ENCODE results near the gene PI4KA.

DNA sequence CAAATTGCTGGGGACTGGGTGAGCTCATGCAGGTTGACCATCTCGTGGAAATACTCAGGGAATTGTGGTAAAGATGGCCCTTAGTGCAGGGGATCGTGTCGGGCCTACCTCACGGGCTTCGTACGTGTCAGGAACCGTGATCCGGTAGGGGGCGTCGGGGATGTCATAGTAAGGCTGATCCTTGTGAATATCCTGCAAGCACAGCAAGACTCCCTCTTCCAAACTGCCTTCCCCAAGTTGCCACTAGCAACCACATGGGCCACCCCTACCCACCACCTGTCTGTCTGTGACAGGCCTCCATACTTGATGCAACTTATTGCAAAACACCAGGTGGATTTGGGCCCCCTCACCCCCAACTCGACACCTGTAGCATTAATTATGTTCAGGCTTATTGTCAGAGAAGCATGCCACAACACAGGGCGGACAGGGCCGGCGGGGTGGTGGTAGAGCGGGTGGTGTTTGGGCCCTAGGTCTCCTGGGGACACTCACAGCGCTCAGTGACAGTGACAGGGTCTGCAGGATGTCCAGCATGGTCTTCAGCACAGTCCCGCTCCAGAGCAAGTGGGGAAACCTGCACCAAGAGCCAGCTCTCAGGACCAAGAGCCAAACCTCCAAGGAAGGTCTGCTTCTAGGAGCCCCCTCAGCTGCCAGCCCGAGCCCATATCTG lies 107.3 kb downstream of the PI4KA start:
- TF ChIP-seq, protein P1, sequence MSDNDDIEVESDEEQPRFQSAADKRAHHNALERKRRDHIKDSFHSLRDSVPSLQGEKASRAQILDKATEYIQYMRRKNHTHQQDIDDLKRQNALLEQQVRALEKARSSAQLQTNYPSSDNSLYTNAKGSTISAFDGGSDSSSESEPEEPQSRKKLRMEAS (IDR thresholded peaks at IDR 0.05): no peak
- TF ChIP-seq, protein P2, sequence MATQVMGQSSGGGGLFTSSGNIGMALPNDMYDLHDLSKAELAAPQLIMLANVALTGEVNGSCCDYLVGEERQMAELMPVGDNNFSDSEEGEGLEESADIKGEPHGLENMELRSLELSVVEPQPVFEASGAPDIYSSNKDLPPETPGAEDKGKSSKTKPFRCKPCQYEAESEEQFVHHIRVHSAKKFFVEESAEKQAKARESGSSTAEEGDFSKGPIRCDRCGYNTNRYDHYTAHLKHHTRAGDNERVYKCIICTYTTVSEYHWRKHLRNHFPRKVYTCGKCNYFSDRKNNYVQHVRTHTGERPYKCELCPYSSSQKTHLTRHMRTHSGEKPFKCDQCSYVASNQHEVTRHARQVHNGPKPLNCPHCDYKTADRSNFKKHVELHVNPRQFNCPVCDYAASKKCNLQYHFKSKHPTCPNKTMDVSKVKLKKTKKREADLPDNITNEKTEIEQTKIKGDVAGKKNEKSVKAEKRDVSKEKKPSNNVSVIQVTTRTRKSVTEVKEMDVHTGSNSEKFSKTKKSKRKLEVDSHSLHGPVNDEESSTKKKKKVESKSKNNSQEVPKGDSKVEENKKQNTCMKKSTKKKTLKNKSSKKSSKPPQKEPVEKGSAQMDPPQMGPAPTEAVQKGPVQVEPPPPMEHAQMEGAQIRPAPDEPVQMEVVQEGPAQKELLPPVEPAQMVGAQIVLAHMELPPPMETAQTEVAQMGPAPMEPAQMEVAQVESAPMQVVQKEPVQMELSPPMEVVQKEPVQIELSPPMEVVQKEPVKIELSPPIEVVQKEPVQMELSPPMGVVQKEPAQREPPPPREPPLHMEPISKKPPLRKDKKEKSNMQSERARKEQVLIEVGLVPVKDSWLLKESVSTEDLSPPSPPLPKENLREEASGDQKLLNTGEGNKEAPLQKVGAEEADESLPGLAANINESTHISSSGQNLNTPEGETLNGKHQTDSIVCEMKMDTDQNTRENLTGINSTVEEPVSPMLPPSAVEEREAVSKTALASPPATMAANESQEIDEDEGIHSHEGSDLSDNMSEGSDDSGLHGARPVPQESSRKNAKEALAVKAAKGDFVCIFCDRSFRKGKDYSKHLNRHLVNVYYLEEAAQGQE (IDR thresholded peaks at IDR 0.05; ENCODE audit: low read depth): no peak
